Smooth muscle cell (in vitro differentiated cells): ENCODE data around the gene FAM193A. TPM values are rescaled to one million over a fixed set of nuclear protein-coding genes. Genes with fewer than 3 reads are reported as not detected.
A peak's percentile ranks its signal among the peaks of the same experiment; 100 is the strongest.

Experiments used
- DNase-seq: peaks from one replicate; lab custom pipeline; 2025; ENCODE audit not compliant: unreplicated experiment; lab: John Stamatoyannopoulos, UW
- H2AFZ ChIP-seq: fragments of 200-600 bp; sonication (generic); 2 replicates; pipeline ENCODE4 v1.6.0; 2016; ENCODE audit warnings: antibody characterized with exemption, low read depth, mild to moderate bottlenecking
- H3F3A ChIP-seq: fragments of 200-600 bp; sonication (generic); 2 replicates; pipeline ENCODE4 v1.6.0; 2017; ENCODE audit warnings: antibody characterized with exemption, low read depth
- H3K27ac ChIP-seq: fragments of 200-600 bp; sonication (generic); 2 replicates; pipeline ENCODE4 v1.5.1; 2016; ENCODE audit warnings: low read depth, mild to moderate bottlenecking
- H3K27me3 ChIP-seq: fragments of 200-600 bp; sonication (generic); 2 replicates; pipeline ENCODE4 v1.6.1; 2016; ENCODE audit warnings: low read depth, mild to moderate bottlenecking
- H3K36me3 ChIP-seq: fragments of 200-600 bp; sonication (generic); 2 replicates; pipeline ENCODE4 v1.5.1; 2016; ENCODE audit warnings: low read depth
- H3K4me1 ChIP-seq: fragments of 200-600 bp; sonication (generic); 2 replicates; pipeline ENCODE4 v1.5.1; 2016; ENCODE audit warnings: low read depth
- H3K4me2 ChIP-seq: fragments of 200-600 bp; sonication (generic); 2 replicates; pipeline ENCODE4 v1.6.0; 2016; ENCODE audit warnings: mild to moderate bottlenecking
- H3K4me3 ChIP-seq: fragments of 200-600 bp; sonication (generic); 2 replicates; pipeline ENCODE4 v1.5.1; 2016; ENCODE audit warnings: mild to moderate bottlenecking
- H3K79me2 ChIP-seq: fragments of 200-600 bp; sonication (generic); 2 replicates; pipeline ENCODE4 v1.6.0; 2016; ENCODE audit warnings: low read depth, mild to moderate bottlenecking
- H3K9ac ChIP-seq: fragments of 200-600 bp; sonication (generic); 2 replicates; pipeline ENCODE4 v1.6.0; 2016; ENCODE audit warnings: low read depth
- H3K9me3 ChIP-seq: fragments of 200-600 bp; sonication (generic); replicated peaks from 2 replicates; pipeline ENCODE4 v1.5.1; 2016; ENCODE audit warnings: low read depth
- H4K20me1 ChIP-seq: fragments of 200-600 bp; sonication (generic); 2 replicates; pipeline ENCODE4 v1.6.0; 2016; ENCODE audit warnings: low read depth
- CTCF ChIP-seq: fragments of 200-600 bp; sonication (generic); IDR thresholded peaks from 2 replicates; pipeline ENCODE4 v1.5.1; 2017; ENCODE audit warnings: borderline replicate concordance, mild to moderate bottlenecking, antibody characterized with exemption; ENCODE audit not compliant: insufficient read depth, poor library complexity, severe bottlenecking
- WGBS: methylation state at CpG from one replicate; pipeline ENCODE4 v1.1.7; 2016; ENCODE audit warnings: low lambda C conversion rate; 5-methylcytosine and 5-hydroxymethylcytosine counted together
- polyA plus RNA-seq: library from polyadenylated mRNA; unstranded; fragments of >200 nt; fragmentation: Nextera tagmentation; extraction: Ambion mirVana; gene quantifications from 2 replicates; pipeline ENCODE4 v1.2.1, GENCODE V29; 2016
- total RNA-seq: library from RNA; depleted of rRNA; stranded (reverse); fragments of >200 nt; gene quantifications from 2 replicates; pipeline ENCODE4 v1.2.3, GENCODE V29; 2014

FAM193A gene
- total and polyA plus RNA-seq, 2 experiments from 2014 or later: 8.3 to 12.2 TPM

GRCh38 chr4:2750719-2751605 is 214.5 kb downstream of the FAM193A start:
- H3K27ac ChIP-seq: peak overlapping the region; percentile 60
- peak overlapping the region; percentile 66 for H3K4me2 ChIP-seq
- no peak for TF ChIP-seq CTCF
- no peak overlapping the region for H3K9ac ChIP-seq
- no peak overlapping the region for H3K4me3 ChIP-seq
- H3K36me3 ChIP-seq: no peaks in the 10 kb centered on the region
- peaks cover 5% of the 10 kb centered on the region for H3K4me1 ChIP-seq
- DNase-seq: no peak
- peaks cover 16% of the 10 kb centered on the region for H3F3A ChIP-seq
- H4K20me1 ChIP-seq: peaks cover 22% of the 10 kb centered on the region
- no peaks in the 10 kb centered on the region for H3K9me3 ChIP-seq
- H2AFZ ChIP-seq: no peak overlapping the region
- H3K79me2 ChIP-seq: peaks cover 56% of the 10 kb centered on the region
- no peaks in the 10 kb centered on the region for H3K27me3 ChIP-seq
- WGBS: 49% methylated on average over 19 of the region's 19 CpGs

- H3K27me3 ChIP-seq: no peaks in the 10 kb centered on the region
- TF ChIP-seq CTCF: no peak
- no peak overlapping the region for H3K4me3 ChIP-seq
- no peak overlapping the region for H3K9ac ChIP-seq
- no peak overlapping the region for H3K4me2 ChIP-seq
- H3F3A ChIP-seq: no peaks in the 10 kb centered on the region
- no peak overlapping the region for H2AFZ ChIP-seq
- H3K36me3 ChIP-seq: no peaks in the 10 kb centered on the region
- H3K4me1 ChIP-seq: peaks cover 5% of the 10 kb centered on the region
- no peak for DNase-seq
- no peaks in the 10 kb centered on the region for H3K9me3 ChIP-seq
- peaks cover 22% of the 10 kb centered on the region for H4K20me1 ChIP-seq
- peaks cover 56% of the 10 kb centered on the region for H3K79me2 ChIP-seq
- no peak overlapping the region for H3K27ac ChIP-seq
- WGBS: 90% methylated on average over 4 of the region's 4 CpGs
These were observed 217.0 kb downstream of the FAM193A start for GRCh38 chr4:2753436-2753835.

GRCh38 chr4:2754848-2755819 is 218.7 kb downstream of the FAM193A start:
- 69% methylated on average over 14 of the region's 23 CpGs for WGBS

More at GRCh38 chr4:2754848-2755819, 218.7 kb downstream of the FAM193A start:
- Histone ChIP-seq H3K9ac (peak overlapping the region; percentile 60), H3K79me2 (peaks cover 40% of the 10 kb centered on the region), H3K36me3 (no peaks in the 10 kb centered on the region), H2AFZ (no peak overlapping the region), H3K4me1 (peaks cover 5% of the 10 kb centered on the region), H3K4me3 (peak overlapping the region; percentile 88), H3K27me3 (no peaks in the 10 kb centered on the region), H3K9me3 (no peaks in the 10 kb centered on the region), H3F3A (no peaks in the 10 kb centered on the region), H4K20me1 (peaks cover 22% of the 10 kb centered on the region), H3K27ac (no peak overlapping the region), H3K4me2 (peak overlapping the region; percentile 94)
- no peak for TF ChIP-seq CTCF
- DNase-seq: no peak
